Esophagus muscularis mucosa (tissue), 4 donors: ENCODE data around the gene DENND1B. TPM values are rescaled to one million over a fixed set of nuclear protein-coding genes. Genes with fewer than 3 reads are reported as not detected.

Source experiments
- DNase-seq: peaks from one replicate; pipeline ENCODE4 v3.0.0-alpha.2; 2017; ENCODE audit errors: extremely low spot score
- H3K27ac ChIP-seq, 4 donors: fragments of 200-600 bp; sonication (generic); replicated peaks in 1 of 4; 1 replicate in 3 of 4; 2 replicates in 1 of 4; pipeline ENCODE4 v1.5.1; 2016 to 2019; ENCODE audit warnings: mild to moderate bottlenecking in 1 of 4
- H3K27me3 ChIP-seq, 4 donors: fragments of 200-600 bp; sonication (generic); one replicate each; pipeline versions ENCODE4 v1.5.1 to v1.6.0; 2016 to 2019
- H3K36me3 ChIP-seq, 4 donors: fragments of 200-600 bp; sonication (generic); one replicate each; pipeline ENCODE4 v1.5.1; 2016 to 2019
- H3K4me1 ChIP-seq, 4 donors: fragments of 200-600 bp; sonication (generic); one replicate each; pipeline ENCODE4 v1.5.1; 2016 to 2019
- H3K4me3 ChIP-seq, 4 donors: fragments of 200-600 bp; sonication (generic); 1 replicate in 2 of 4; 2 replicates in 2 of 4; pipeline ENCODE4 v1.5.1; 2016 to 2019; ENCODE audit warnings: mild to moderate bottlenecking in 4 of 4, moderate library complexity in 1 of 4
- H3K9me3 ChIP-seq, 4 donors: fragments of 200-600 bp; sonication (generic); 1 replicate in 3 of 4; 2 replicates in 1 of 4; pipeline ENCODE4 v1.5.1; 2016 to 2019
- CTCF ChIP-seq, 3 experiments: fragments of 200-600 bp in 2 of 3; fragments of 450-650 bp in 1 of 3; sonication (generic) in 2 of 3; IDR thresholded peaks; one replicate each; pipeline ENCODE4 v1.5.1; 2017 to 2019; ENCODE audit warnings: antibody characterized with exemption in 3 of 3, mild to moderate bottlenecking in 2 of 3, moderate library complexity in 1 of 3
- EP300 ChIP-seq: sonication (generic); formaldehyde crosslinking; IDR thresholded peaks from one replicate; pipeline ENCODE4 v1.6.1; 2017; ENCODE audit warnings: antibody characterized with exemption
- POLR2A ChIP-seq: fragments of 450-650 bp; IDR thresholded peaks from one replicate; pipeline ENCODE4 v1.6.1; 2017; ENCODE audit warnings: antibody characterized with exemption, moderate library complexity, mild to moderate bottlenecking, low read depth
- POLR2AphosphoS5 ChIP-seq, 2 donors: sonication (generic); formaldehyde crosslinking; IDR thresholded peaks; one replicate each; pipeline ENCODE4 v1.6.1; 2017; ENCODE audit warnings: antibody characterized with exemption in 2 of 2
- WGBS: methylation state at CpG from one replicate; pipeline ENCODE4 v1.1.5; 2018; 5-methylcytosine and 5-hydroxymethylcytosine counted together
- intact Hi-C: fragments of 100-400 bp; cut with DNase I; formaldehyde crosslinking; loops from one replicate; pipeline ENCODE4 v1.15.1; 2023
- total RNA-seq, 4 donors: library from RNA; depleted of rRNA; stranded (reverse); fragments of >200 nt; gene quantifications; one replicate each; pipeline versions ENCODE4 v1.1.0 to v1.2.1, GENCODE V29; 2016

Gene DENND1B
- total RNA-seq, 4 donors from 2014 or later: 6.4 to 11.3 (median 9.1) TPM

GRCh38 chr1:197732187-197732586 lies 43.1 kb downstream of the DENND1B start:
- DNase-seq: no peak
- intact Hi-C loops: no loop called here
- no peak overlapping the region for H3K27ac ChIP-seq
- TF ChIP-seq POLR2AphosphoS5 (IDR thresholded peaks at IDR 0.05) (no peak), EP300 (no peak), CTCF (IDR thresholded peaks at IDR 0.05) (no peak)
- no peaks in the 10 kb centered on the region for H3K9me3 ChIP-seq
- 97% methylated on average over 2 of the region's 2 CpGs for WGBS
- H3K4me3 ChIP-seq: no peak overlapping the region
- no peaks in the 10 kb centered on the region for H3K27me3 ChIP-seq
- H3K36me3 ChIP-seq: no peaks in the 10 kb centered on the region
- H3K4me1 ChIP-seq: peaks cover 0 to 9% (median 3%) of the 10 kb centered on the region in 4 donors

GRCh38 chr1:197731449-197731848 lies 43.8 kb downstream of the DENND1B start:
- intact Hi-C loops: no loop called here
- Histone ChIP-seq H3K27ac (no peak overlapping the region), H3K27me3 (no peaks in the 10 kb centered on the region), H3K36me3 (no peaks in the 10 kb centered on the region), H3K4me3 (no peak overlapping the region), H3K4me1 (peaks cover 0 to 2% (median 0%) of the 10 kb centered on the region in 4 donors), H3K9me3 (peaks cover 0 to 1% (median 0%) of the 10 kb centered on the region in 4 donors)
- no peak for DNase-seq
- no peak for TF ChIP-seq POLR2A
- TF ChIP-seq POLR2AphosphoS5 (IDR thresholded peaks at IDR 0.05): no peak
- no peak for TF ChIP-seq EP300
- no peak for TF ChIP-seq CTCF (IDR thresholded peaks at IDR 0.05)
- WGBS: 94% methylated on average over 3 of the region's 3 CpGs

GRCh38 chr1:197725976-197726375 lies 49.3 kb downstream of the DENND1B start:
- Histone ChIP-seq H3K4me1 (no peaks in the 10 kb centered on the region), H3K27ac (no peak overlapping the region), H3K4me3 (no peak overlapping the region), H3K36me3 (no peaks in the 10 kb centered on the region), H3K9me3 (peaks cover 0 to 24% (median 10%) of the 10 kb centered on the region in 4 donors), H3K27me3 (no peaks in the 10 kb centered on the region)
- intact Hi-C loops: no loop called here
- no peak for DNase-seq
- WGBS: 97% methylated on average over 3 of the region's 3 CpGs
- TF ChIP-seq POLR2AphosphoS5 (IDR thresholded peaks at IDR 0.05): no peak
- TF ChIP-seq EP300: no peak
- TF ChIP-seq POLR2A: no peak
- TF ChIP-seq CTCF (IDR thresholded peaks at IDR 0.05): no peak

- Histone ChIP-seq H3K27me3 (no peaks in the 10 kb centered on the region), H3K9me3 (peaks cover 0 to 24% (median 10%) of the 10 kb centered on the region in 4 donors), H3K27ac (no peak overlapping the region), H3K4me3 (no peak overlapping the region), H3K36me3 (no peaks in the 10 kb centered on the region), H3K4me1 (no peaks in the 10 kb centered on the region)
- DNase-seq: no peak
- 95% methylated on average over 1 of the region's 1 CpG for WGBS
- TF ChIP-seq POLR2AphosphoS5 (IDR thresholded peaks at IDR 0.05): no peak
- TF ChIP-seq EP300: no peak
- no peak for TF ChIP-seq CTCF (IDR thresholded peaks at IDR 0.05)
- no peak for TF ChIP-seq POLR2A
- intact Hi-C loops: no loop called here
Measured at GRCh38 chr1:197725044-197725443, 50.2 kb downstream of the DENND1B start.

GRCh38 chr1:197715806-197716205 lies 59.5 kb downstream of the DENND1B start:
- DNase-seq: no peak
- Histone ChIP-seq H3K4me3 (no peak overlapping the region), H3K9me3 (no peaks in the 10 kb centered on the region), H3K27me3 (no peaks in the 10 kb centered on the region), H3K4me1 (no peaks in the 10 kb centered on the region), H3K27ac (no peak overlapping the region), H3K36me3 (no peaks in the 10 kb centered on the region)
- TF ChIP-seq EP300 (no peak), POLR2AphosphoS5 (IDR thresholded peaks at IDR 0.05) (no peak), CTCF (IDR thresholded peaks at IDR 0.05) (no peak), POLR2A (no peak)
- WGBS: 48% methylated on average over 1 of the region's 1 CpG
- intact Hi-C loops: no loop called here
